HEK293 (cell line): ENCODE data around the gene ERGIC1.

Source experiments
- CTCF ChIA-PET: fragments of 350-600 bp; formaldehyde crosslinking; extraction: SDS; loops from one replicate; lab custom pipeline; 2021; ENCODE audit warnings: antibody characterized with exemption; lab: Yijun Ruan, JAX
- POLR2A ChIA-PET: fragments of 300-600 bp; formaldehyde crosslinking; extraction: SDS; loops from one replicate; lab custom pipeline; 2020; ENCODE audit warnings: antibody characterized with exemption, inconsistent platforms; lab: Yijun Ruan, JAX
- H3K27ac ChIP-seq: fragments of 200-500 bp; sonication (Bioruptor generic); 2 replicates; pipeline ENCODE4 v1.5.1; 2014; ENCODE audit warnings: low read depth, low read length, control low read depth, inconsistent platforms; ENCODE audit errors: extremely low read depth
- H3K36me3 ChIP-seq, 2 experiments: fragments of 200-500 bp in 1 of 2; sonication (Bioruptor generic) in 1 of 2; 1 replicate in 1 of 2; 2 replicates in 1 of 2; pipeline ENCODE4 v1.5.1; 2014 to 2017; ENCODE audit warnings: inconsistent platforms in 2 of 2, low read length in 2 of 2; ENCODE audit not compliant: control insufficient read depth in 2 of 2, insufficient read depth in 1 of 2
- H3K4me1 ChIP-seq: fragments of 200-500 bp; sonication (Bioruptor generic); 2 replicates; pipeline ENCODE4 v1.5.1; 2014; ENCODE audit warnings: mild to moderate bottlenecking, low read length, inconsistent platforms; ENCODE audit not compliant: control insufficient read depth, insufficient read depth
- H3K4me3 ChIP-seq: 2 replicates; pipeline ENCODE4 v1.5.1; 2011; ENCODE audit warnings: low read depth, mild to moderate bottlenecking, control low read depth, low read length, moderate library complexity
- H3K9me3 ChIP-seq: fragments of 200-500 bp; sonication (Bioruptor generic); 2 replicates; pipeline ENCODE4 v1.5.1; 2014; ENCODE audit warnings: low read depth, low read length, inconsistent platforms; ENCODE audit not compliant: control insufficient read depth, insufficient read depth
- GLI4 ChIP-seq: fragments of 450-650 bp; formaldehyde crosslinking; IDR thresholded peaks from 2 replicates; pipeline ENCODE4 v1.5.1; 2016; ENCODE audit warnings: missing biosample characterization, missing genetic modification characterization
- SETDB1 ChIP-seq: IDR thresholded peaks from one replicate; pipeline ENCODE4 v1.6.1; 2017; ENCODE audit warnings: mild to moderate bottlenecking, low read length, moderate library complexity, mixed read lengths; ENCODE audit not compliant: insufficient read length
- ZNF10 ChIP-seq: fragments of 450-650 bp; formaldehyde crosslinking; IDR thresholded peaks from 2 replicates; pipeline ENCODE4 v1.5.1; 2017; ENCODE audit warnings: missing biosample characterization, missing genetic modification characterization
- ZNF138 ChIP-seq: fragments of 450-650 bp; formaldehyde crosslinking; IDR thresholded peaks from 2 replicates; pipeline ENCODE4 v1.5.1; 2016; ENCODE audit warnings: missing biosample characterization, missing genetic modification characterization, borderline replicate concordance
- ZNF24 ChIP-seq: fragments of 450-650 bp; formaldehyde crosslinking; IDR thresholded peaks from 2 replicates; pipeline ENCODE4 v1.5.1; 2016; ENCODE audit warnings: missing biosample characterization, missing genetic modification characterization
- ZNF311 ChIP-seq: fragments of 450-650 bp; formaldehyde crosslinking; IDR thresholded peaks from 2 replicates; pipeline ENCODE4 v1.5.1; 2017; ENCODE audit warnings: missing biosample characterization, missing genetic modification characterization, borderline replicate concordance
- ZNF423 ChIP-seq: fragments of 450-650 bp; formaldehyde crosslinking; IDR thresholded peaks from 2 replicates; pipeline ENCODE4 v1.5.1; 2016; ENCODE audit warnings: missing biosample characterization, missing genetic modification characterization
- ZNF664 ChIP-seq: fragments of 450-650 bp; formaldehyde crosslinking; IDR thresholded peaks from 2 replicates; pipeline ENCODE4 v1.5.1; 2016; ENCODE audit warnings: missing biosample characterization, missing genetic modification characterization
- ZNF768 ChIP-seq: fragments of 450-650 bp; formaldehyde crosslinking; IDR thresholded peaks from 2 replicates; pipeline ENCODE4 v1.5.1; 2018; ENCODE audit warnings: missing biosample characterization, mild to moderate bottlenecking, missing genetic modification characterization
- ZSCAN30 ChIP-seq: fragments of 450-650 bp; IDR thresholded peaks from 2 replicates; pipeline ENCODE4 v1.5.1; 2018; ENCODE audit warnings: missing biosample characterization, mild to moderate bottlenecking, missing genetic modification characterization, moderate library complexity
- TF ChIP-seq, protein P1 (sequence below): fragments of 450-650 bp; formaldehyde crosslinking; IDR thresholded peaks from 2 replicates; pipeline ENCODE4 v1.5.1; 2016; ENCODE audit warnings: missing biosample characterization, missing genetic modification characterization
- TF ChIP-seq, protein P2 (sequence below): fragments of 450-650 bp; IDR thresholded peaks from 2 replicates; pipeline ENCODE4 v1.5.1; 2018; ENCODE audit warnings: missing biosample characterization, mild to moderate bottlenecking, missing genetic modification characterization
- TF ChIP-seq, protein P3 (sequence below): fragments of 450-650 bp; formaldehyde crosslinking; IDR thresholded peaks from 2 replicates; pipeline ENCODE4 v1.5.1; 2016; ENCODE audit warnings: missing biosample characterization, missing genetic modification characterization, borderline replicate concordance
- TF ChIP-seq, protein P4 (sequence below): fragments of 450-650 bp; formaldehyde crosslinking; IDR thresholded peaks from 2 replicates; pipeline ENCODE4 v1.5.1; 2016; ENCODE audit warnings: missing biosample characterization, missing genetic modification characterization, borderline replicate concordance
- TF ChIP-seq, protein P5 (sequence below): fragments of 450-650 bp; formaldehyde crosslinking; IDR thresholded peaks from 2 replicates; pipeline ENCODE4 v1.5.1; 2017; ENCODE audit warnings: missing biosample characterization, missing genetic modification characterization

ERGIC1 gene

DNA sequence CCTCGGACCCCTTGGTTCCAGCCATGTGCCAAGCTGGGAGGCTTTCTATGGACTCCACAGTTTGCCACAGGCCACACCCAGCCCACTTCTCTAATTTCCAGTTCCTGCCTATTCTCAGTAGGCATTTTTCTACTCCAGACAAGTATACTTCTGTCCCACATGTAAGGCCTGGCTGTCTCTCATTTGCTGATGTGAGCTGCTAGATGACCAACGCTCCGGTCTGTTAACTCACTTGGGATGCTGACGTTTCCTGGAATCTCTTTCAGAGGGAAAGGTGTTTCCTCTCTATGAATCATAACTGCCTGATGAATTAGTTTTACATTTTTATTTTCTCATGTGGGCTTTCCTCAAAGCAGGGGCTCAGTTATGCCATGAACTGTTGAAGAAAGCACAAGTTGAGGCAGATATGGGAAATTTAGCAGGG lies 36.3 kb downstream of the ERGIC1 start:
- no peak overlapping the region for H3K27ac ChIP-seq

More for the DNA sequence above, 36.3 kb downstream of the ERGIC1 start:
- TF ChIP-seq, protein P1, sequence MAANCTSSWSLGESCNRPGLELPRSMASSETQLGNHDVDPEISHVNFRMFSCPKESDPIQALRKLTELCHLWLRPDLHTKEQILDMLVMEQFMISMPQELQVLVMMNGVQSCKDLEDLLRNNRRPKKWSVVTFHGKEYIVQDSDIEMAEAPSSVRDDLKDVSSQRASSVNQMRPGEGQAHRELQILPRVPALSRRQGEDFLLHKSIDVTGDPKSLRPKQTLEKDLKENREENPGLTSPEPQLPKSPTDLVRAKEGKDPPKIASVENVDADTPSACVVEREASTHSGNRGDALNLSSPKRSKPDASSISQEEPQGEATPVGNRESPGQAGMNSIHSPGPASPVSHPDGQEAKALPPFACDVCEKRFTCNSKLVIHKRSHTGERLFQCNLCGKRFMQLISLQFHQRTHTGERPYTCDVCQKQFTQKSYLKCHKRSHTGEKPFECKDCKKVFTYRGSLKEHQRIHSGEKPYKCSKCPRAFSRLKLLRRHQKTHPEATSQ (tag by site-specific recombination): no peak
- no peak for TF ChIP-seq ZNF768 (tag by site-specific recombination)
- no peak for TF ChIP-seq ZNF664 (tag by site-specific recombination)
- TF ChIP-seq SETDB1: no peak
- no peak for TF ChIP-seq ZNF138 (tag by site-specific recombination)
- TF ChIP-seq, protein P2, sequence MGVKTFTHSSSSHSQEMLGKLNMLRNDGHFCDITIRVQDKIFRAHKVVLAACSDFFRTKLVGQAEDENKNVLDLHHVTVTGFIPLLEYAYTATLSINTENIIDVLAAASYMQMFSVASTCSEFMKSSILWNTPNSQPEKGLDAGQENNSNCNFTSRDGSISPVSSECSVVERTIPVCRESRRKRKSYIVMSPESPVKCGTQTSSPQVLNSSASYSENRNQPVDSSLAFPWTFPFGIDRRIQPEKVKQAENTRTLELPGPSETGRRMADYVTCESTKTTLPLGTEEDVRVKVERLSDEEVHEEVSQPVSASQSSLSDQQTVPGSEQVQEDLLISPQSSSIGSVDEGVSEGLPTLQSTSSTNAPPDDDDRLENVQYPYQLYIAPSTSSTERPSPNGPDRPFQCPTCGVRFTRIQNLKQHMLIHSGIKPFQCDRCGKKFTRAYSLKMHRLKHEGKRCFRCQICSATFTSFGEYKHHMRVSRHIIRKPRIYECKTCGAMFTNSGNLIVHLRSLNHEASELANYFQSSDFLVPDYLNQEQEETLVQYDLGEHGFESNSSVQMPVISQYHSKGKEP: no peak
- TF ChIP-seq, protein P3, sequence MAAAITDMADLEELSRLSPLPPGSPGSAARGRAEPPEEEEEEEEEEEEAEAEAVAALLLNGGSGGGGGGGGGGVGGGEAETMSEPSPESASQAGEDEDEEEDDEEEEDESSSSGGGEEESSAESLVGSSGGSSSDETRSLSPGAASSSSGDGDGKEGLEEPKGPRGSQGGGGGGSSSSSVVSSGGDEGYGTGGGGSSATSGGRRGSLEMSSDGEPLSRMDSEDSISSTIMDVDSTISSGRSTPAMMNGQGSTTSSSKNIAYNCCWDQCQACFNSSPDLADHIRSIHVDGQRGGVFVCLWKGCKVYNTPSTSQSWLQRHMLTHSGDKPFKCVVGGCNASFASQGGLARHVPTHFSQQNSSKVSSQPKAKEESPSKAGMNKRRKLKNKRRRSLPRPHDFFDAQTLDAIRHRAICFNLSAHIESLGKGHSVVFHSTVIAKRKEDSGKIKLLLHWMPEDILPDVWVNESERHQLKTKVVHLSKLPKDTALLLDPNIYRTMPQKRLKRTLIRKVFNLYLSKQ (tag by site-specific recombination): no peak
- TF ChIP-seq ZSCAN30 (tag by site-specific recombination): no peak
- TF ChIP-seq, protein P4, sequence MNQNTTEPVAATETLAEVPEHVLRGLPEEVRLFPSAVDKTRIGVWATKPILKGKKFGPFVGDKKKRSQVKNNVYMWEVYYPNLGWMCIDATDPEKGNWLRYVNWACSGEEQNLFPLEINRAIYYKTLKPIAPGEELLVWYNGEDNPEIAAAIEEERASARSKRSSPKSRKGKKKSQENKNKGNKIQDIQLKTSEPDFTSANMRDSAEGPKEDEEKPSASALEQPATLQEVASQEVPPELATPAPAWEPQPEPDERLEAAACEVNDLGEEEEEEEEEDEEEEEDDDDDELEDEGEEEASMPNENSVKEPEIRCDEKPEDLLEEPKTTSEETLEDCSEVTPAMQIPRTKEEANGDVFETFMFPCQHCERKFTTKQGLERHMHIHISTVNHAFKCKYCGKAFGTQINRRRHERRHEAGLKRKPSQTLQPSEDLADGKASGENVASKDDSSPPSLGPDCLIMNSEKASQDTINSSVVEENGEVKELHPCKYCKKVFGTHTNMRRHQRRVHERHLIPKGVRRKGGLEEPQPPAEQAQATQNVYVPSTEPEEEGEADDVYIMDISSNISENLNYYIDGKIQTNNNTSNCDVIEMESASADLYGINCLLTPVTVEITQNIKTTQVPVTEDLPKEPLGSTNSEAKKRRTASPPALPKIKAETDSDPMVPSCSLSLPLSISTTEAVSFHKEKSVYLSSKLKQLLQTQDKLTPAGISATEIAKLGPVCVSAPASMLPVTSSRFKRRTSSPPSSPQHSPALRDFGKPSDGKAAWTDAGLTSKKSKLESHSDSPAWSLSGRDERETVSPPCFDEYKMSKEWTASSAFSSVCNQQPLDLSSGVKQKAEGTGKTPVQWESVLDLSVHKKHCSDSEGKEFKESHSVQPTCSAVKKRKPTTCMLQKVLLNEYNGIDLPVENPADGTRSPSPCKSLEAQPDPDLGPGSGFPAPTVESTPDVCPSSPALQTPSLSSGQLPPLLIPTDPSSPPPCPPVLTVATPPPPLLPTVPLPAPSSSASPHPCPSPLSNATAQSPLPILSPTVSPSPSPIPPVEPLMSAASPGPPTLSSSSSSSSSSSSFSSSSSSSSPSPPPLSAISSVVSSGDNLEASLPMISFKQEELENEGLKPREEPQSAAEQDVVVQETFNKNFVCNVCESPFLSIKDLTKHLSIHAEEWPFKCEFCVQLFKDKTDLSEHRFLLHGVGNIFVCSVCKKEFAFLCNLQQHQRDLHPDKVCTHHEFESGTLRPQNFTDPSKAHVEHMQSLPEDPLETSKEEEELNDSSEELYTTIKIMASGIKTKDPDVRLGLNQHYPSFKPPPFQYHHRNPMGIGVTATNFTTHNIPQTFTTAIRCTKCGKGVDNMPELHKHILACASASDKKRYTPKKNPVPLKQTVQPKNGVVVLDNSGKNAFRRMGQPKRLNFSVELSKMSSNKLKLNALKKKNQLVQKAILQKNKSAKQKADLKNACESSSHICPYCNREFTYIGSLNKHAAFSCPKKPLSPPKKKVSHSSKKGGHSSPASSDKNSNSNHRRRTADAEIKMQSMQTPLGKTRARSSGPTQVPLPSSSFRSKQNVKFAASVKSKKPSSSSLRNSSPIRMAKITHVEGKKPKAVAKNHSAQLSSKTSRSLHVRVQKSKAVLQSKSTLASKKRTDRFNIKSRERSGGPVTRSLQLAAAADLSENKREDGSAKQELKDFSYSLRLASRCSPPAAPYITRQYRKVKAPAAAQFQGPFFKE (tag by site-specific recombination): no peak
- TF ChIP-seq GLI4 (tag by site-specific recombination): no peak
- TF ChIP-seq ZNF24 (tag by site-specific recombination): no peak
- no peak for TF ChIP-seq ZNF10
- TF ChIP-seq, protein P5, sequence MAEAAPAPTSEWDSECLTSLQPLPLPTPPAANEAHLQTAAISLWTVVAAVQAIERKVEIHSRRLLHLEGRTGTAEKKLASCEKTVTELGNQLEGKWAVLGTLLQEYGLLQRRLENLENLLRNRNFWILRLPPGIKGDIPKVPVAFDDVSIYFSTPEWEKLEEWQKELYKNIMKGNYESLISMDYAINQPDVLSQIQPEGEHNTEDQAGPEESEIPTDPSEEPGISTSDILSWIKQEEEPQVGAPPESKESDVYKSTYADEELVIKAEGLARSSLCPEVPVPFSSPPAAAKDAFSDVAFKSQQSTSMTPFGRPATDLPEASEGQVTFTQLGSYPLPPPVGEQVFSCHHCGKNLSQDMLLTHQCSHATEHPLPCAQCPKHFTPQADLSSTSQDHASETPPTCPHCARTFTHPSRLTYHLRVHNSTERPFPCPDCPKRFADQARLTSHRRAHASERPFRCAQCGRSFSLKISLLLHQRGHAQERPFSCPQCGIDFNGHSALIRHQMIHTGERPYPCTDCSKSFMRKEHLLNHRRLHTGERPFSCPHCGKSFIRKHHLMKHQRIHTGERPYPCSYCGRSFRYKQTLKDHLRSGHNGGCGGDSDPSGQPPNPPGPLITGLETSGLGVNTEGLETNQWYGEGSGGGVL (tag by site-specific recombination): no peak
- TF ChIP-seq ZNF423 (tag by site-specific recombination): no peak
- no peak for TF ChIP-seq ZNF311
- TF ChIP-seq, all 188 proteins: peak for 0
- H3K36me3 ChIP-seq: no peaks in the 10 kb centered on the region
- CTCF ChIA-PET: interaction anchor here (0.7 to 1.3 kb wide), 2 partner anchors 98 to 410 kb away, joined by 3 to 4 read pairs; no protein-coding TSS in a partner anchor
- H3K4me1 ChIP-seq: peaks cover 6% of the 10 kb centered on the region; the same call in 1 of the 2 replicates
- H3K4me3 ChIP-seq: no peak overlapping the region
- POLR2A ChIA-PET: no interaction called here
- H3K9me3 ChIP-seq: no peaks in the 10 kb centered on the region
